Astrocyte of the spinal cord (primary cell): ENCODE data around the gene SND1.

ENCODE experiments used
- DNase-seq: peaks from one replicate; pipeline ENCODE4 v3.0.0; 2011; ENCODE audit warnings: low read depth, low spot score
- H3K4me3 ChIP-seq: 2 replicates; pipeline ENCODE4 v1.5.1; 2011; ENCODE audit warnings: low read depth, mild to moderate bottlenecking, low read length, moderate library complexity
- CTCF ChIP-seq: IDR thresholded peaks from 2 replicates; pipeline ENCODE4 v1.5.1; 2012; ENCODE audit warnings: low read depth, mild to moderate bottlenecking, low read length, inconsistent platforms
- in situ Hi-C: cut with HindIII; loops from 2 replicates; pipeline ENCODE4 v1.10.0; 2017; ENCODE audit warnings: low sequenced_read_pairs

Gene SND1

DNA sequence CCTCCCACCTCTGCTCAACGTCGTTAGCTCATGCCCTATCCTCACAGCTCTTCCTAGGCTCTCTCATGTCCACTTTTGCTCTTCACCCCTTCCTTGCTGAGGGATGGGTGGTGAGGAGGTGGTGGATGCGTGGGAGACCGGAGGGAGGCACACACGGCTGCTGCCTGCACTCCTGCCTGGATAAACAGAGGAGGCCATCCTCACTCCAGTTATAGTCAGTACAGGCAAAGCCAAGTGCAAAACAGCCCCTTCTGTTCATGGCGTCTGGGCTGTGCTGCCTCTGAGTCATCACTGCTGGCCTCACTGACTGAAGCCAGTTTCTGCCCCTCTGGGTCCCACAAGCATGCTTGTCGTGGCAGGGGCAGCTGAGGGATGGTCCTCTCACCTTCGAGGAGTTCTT lies 411.1 kb downstream of the SND1 start:
- in situ Hi-C loops = loop anchor here (25.0 kb wide), 1 partner anchor 149 kb away; no protein-coding TSS in a partner anchor
- no peak for TF ChIP-seq CTCF
- H3K4me3 ChIP-seq = no peak overlapping the region
- DNase-seq = no peak

DNA sequence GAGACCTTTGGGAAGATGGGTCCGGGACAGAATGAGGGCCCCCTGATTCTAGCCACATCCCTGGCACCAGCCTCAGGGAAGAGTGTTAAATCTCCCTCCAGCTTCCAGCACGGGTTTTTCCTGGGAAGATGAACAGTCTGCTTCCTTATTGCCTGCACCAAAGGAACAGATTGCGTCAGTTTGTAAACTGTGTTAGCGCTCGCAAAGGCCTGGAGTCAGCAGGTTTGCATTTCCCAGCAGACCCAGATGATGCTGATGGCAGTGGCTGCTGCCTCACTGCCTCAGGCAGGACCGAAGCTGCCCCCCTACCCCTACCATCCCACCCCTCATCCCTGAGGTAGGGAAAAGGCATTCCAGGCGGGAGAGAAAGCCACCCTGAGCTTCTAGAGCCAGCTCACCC lies 413.9 kb downstream of the SND1 start:
- DNase-seq = no peak
- no peak for TF ChIP-seq CTCF
- H3K4me3 ChIP-seq = no peak overlapping the region
- in situ Hi-C loops = loop anchor here (25.0 kb wide), 1 partner anchor 146 kb away; no protein-coding TSS in a partner anchor

GRCh38 chr7:128066395-128066794 lies 414.4 kb downstream of the SND1 start:
- no peak overlapping the region for H3K4me3 ChIP-seq
- no peak for TF ChIP-seq CTCF
- DNase-seq = no peak
- in situ Hi-C loops = loop anchor here (25.0 kb wide), 1 partner anchor 146 kb away; no protein-coding TSS in a partner anchor

DNA sequence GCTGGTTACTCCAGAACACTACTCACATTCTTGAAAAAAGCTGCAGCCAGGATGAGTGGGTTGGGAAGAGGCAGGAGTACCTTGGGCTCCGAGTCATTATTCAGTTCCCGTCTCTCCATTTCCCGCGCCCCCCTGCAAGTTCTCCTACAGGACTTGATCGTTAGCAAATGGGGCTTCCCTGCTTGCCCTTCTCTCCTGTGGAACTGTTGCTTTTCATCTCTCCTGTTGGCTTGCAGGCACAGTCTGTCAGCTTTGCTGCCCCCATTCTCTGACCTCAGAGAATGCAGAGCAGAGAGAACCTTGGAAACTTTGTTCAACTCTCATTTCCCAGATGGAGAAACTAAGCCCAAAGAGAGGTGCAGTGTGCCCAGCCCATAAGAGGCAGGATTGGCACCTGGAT lies 414.9 kb downstream of the SND1 start:
- no peak for DNase-seq
- peak; percentile 27 for TF ChIP-seq CTCF
- in situ Hi-C loops = loop anchor here (25.0 kb wide), 1 partner anchor 145 kb away; no protein-coding TSS in a partner anchor
- no peak overlapping the region for H3K4me3 ChIP-seq

- H3K4me3 ChIP-seq = no peak overlapping the region
- no peak for TF ChIP-seq CTCF
- in situ Hi-C loops = loop anchor here (25.0 kb wide), 1 partner anchor 144 kb away; no protein-coding TSS in a partner anchor
- DNase-seq = no peak
Measured at GRCh38 chr7:128067983-128068382, 416.0 kb downstream of the SND1 start.

DNA sequence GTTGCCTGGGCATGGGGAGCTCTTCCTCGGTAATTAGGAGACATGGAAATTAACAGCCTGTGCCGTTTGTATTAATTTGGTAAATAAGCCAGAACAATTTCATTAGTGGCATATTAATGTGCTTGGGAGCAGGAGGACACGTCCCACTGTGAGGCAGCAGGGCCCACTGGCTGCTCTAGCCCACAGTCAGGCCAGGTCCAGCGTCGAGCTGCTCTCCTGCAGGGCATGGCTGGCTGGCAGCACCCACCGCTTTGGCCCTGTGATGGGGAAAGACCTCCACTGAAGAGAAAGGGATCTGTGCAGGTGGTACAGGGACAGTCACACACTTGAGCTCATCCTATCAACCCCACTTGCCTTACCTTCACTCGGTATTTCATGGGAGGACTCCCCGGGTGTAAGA lies 416.8 kb downstream of the SND1 start:
- no peak overlapping the region for H3K4me3 ChIP-seq
- in situ Hi-C loops = loop anchor here (25.0 kb wide), 1 partner anchor 144 kb away; no protein-coding TSS in a partner anchor
- no peak for DNase-seq
- no peak for TF ChIP-seq CTCF
